Subcutaneous adipose tissue (tissue), 4 donors: ENCODE measurements around the gene COX7A2. TPM values are rescaled to one million over a fixed set of nuclear protein-coding genes. Genes with fewer than 3 reads are reported as not detected.

Experiments used
- CTCF ChIP-seq: fragments of 450-650 bp; IDR thresholded peaks from one replicate; pipeline ENCODE4 v1.5.1; 2016; ENCODE audit warnings: low read depth, mild to moderate bottlenecking, control low read depth, antibody characterized with exemption, moderate library complexity
- total RNA-seq, 4 donors: library from RNA; depleted of rRNA; stranded (reverse); fragments of >200 nt; gene quantifications; one replicate each; pipeline ENCODE4 v1.1.0, GENCODE V29; 2016

Gene COX7A2
- total RNA-seq, 4 donors from 2014 or later: 185 to 343 (median 263) TPM

GRCh38 chr6:75202676-75203131 lies 40.9 kb downstream of the COX7A2 start:
- TF ChIP-seq CTCF: no peak

- TF ChIP-seq CTCF: no peak
Observed at GRCh38 chr6:75201901-75202672, 41.5 kb downstream of the COX7A2 start.

- TF ChIP-seq CTCF: no peak
Observed at GRCh38 chr6:75201021-75201420, 42.6 kb downstream of the COX7A2 start.

- TF ChIP-seq CTCF: no peak
Observed at GRCh38 chr6:75199889-75200288, 43.7 kb downstream of the COX7A2 start.

GRCh38 chr6:75196081-75196687 lies 47.4 kb downstream of the COX7A2 start:
- TF ChIP-seq CTCF: no peak

GRCh38 chr6:75188221-75188925 lies 55.2 kb downstream of the COX7A2 start:
- no peak for TF ChIP-seq CTCF

Other genes with a start within 250 kb of the COX7A2 start
- gene COL12A1, start 37.7 kb downstream of the COX7A2 start, total RNA-seq: 100 to 1,000 TPM; 216 to 534 (median 359) TPM
- 10 to 100 TPM; 50.7 to 95.2 (median 89.2) TPM for gene TMEM30A, start 41.0 kb upstream of the COX7A2 start, total RNA-seq
- gene FILIP1, start 250.0 kb upstream of the COX7A2 start, total RNA-seq: 10 to 100 TPM in 1 of 4 donors, 1 to 10 TPM in 3; 3.4 to 16.2 (median 5.8) TPM